Ishikawa (cell line): Measurements from ENCODE around the gene SLC35C1.

Experiments used
- CEBPB ChIP-seq: IDR thresholded peaks from 2 replicates; pipeline ENCODE4 v1.6.1; 2012
- CREB1 ChIP-seq: IDR thresholded peaks from 2 replicates; pipeline ENCODE4 v1.6.1; 2012; ENCODE audit warnings: low read depth
- EGR1 ChIP-seq: IDR thresholded peaks from 2 replicates; pipeline ENCODE4 v1.6.1; 2012
- EP300 ChIP-seq: IDR thresholded peaks from 2 replicates; pipeline ENCODE4 v1.6.1; 2012; ENCODE audit warnings: borderline replicate concordance
- FOXM1 ChIP-seq: IDR thresholded peaks from 2 replicates; pipeline ENCODE4 v1.6.1; 2012; ENCODE audit warnings: low read depth, borderline replicate concordance
- NFIC ChIP-seq: IDR thresholded peaks from 2 replicates; pipeline ENCODE4 v1.6.1; 2012
- RAD21 ChIP-seq: IDR thresholded peaks from 2 replicates; pipeline ENCODE4 v1.6.1; 2012; ENCODE audit warnings: low read depth
- TAF1 ChIP-seq: IDR thresholded peaks from 2 replicates; pipeline ENCODE4 v1.6.1; 2012; ENCODE audit warnings: low read depth, mild to moderate bottlenecking
- TCF12 ChIP-seq: IDR thresholded peaks from 2 replicates; pipeline ENCODE4 v1.6.1; 2012; ENCODE audit warnings: low read depth
- TEAD4 ChIP-seq: IDR thresholded peaks from 2 replicates; pipeline ENCODE4 v1.6.1; 2012
- YY1 ChIP-seq: IDR thresholded peaks from 2 replicates; pipeline ENCODE4 v1.6.1; 2012; ENCODE audit warnings: low read depth
- ZBTB7A ChIP-seq: IDR thresholded peaks from 2 replicates; pipeline ENCODE4 v1.6.1; 2012; ENCODE audit warnings: low read depth
- TF ChIP-seq, protein P1 (sequence below): IDR thresholded peaks from 2 replicates; pipeline ENCODE4 v1.6.1; 2012
- TF ChIP-seq, protein P2 (sequence below): IDR thresholded peaks from 2 replicates; pipeline ENCODE4 v1.6.1; 2012; ENCODE audit warnings: low read depth, mild to moderate bottlenecking
- TF ChIP-seq, protein P3 (sequence below): IDR thresholded peaks from 2 replicates; pipeline ENCODE4 v1.6.1; 2012

Gene SLC35C1

DNA sequence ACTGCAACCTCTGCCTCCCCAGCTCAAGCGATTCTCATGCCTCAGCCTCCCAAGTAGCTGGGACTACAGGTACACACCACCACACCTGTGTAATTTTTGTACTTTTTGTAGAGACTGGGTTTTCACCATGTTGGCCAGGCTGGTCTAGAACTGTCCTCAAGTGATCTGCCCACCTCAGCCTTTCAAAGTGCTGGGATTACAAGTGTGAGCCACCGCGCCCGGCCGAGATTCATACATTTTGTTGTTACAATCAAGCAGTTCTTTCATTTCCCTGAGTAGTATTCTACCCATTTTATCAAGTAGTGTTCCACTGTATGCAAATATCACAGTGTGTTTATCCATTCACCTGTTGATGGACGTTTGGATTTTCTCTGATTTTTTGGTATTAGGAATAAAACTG is 26.6 kb upstream of the SLC35C1 start:
- TF ChIP-seq ZBTB7A: no peak
- TF ChIP-seq, protein P1, sequence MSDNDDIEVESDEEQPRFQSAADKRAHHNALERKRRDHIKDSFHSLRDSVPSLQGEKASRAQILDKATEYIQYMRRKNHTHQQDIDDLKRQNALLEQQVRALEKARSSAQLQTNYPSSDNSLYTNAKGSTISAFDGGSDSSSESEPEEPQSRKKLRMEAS: no peak

DNA sequence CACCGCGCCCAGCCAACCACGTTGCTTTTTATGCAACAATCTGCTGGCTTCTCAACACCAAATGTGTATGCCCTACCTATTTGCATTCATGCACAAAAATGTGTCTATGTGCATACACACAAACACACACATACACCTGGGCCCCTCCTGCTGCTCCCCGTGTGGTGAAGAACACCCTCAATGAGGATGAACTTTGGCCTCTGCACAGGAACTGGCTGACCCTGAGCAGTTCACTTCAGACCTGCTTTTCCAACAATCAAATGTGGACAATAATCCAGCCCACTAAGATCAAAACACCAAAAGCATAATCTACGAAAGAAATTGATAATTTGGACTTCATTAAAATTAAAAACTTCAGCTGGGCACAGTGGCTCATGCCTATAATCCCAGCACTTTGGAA is 25.3 kb upstream of the SLC35C1 start:
- TF ChIP-seq ZBTB7A: no peak
- no peak for TF ChIP-seq TAF1
- TF ChIP-seq, protein P2, sequence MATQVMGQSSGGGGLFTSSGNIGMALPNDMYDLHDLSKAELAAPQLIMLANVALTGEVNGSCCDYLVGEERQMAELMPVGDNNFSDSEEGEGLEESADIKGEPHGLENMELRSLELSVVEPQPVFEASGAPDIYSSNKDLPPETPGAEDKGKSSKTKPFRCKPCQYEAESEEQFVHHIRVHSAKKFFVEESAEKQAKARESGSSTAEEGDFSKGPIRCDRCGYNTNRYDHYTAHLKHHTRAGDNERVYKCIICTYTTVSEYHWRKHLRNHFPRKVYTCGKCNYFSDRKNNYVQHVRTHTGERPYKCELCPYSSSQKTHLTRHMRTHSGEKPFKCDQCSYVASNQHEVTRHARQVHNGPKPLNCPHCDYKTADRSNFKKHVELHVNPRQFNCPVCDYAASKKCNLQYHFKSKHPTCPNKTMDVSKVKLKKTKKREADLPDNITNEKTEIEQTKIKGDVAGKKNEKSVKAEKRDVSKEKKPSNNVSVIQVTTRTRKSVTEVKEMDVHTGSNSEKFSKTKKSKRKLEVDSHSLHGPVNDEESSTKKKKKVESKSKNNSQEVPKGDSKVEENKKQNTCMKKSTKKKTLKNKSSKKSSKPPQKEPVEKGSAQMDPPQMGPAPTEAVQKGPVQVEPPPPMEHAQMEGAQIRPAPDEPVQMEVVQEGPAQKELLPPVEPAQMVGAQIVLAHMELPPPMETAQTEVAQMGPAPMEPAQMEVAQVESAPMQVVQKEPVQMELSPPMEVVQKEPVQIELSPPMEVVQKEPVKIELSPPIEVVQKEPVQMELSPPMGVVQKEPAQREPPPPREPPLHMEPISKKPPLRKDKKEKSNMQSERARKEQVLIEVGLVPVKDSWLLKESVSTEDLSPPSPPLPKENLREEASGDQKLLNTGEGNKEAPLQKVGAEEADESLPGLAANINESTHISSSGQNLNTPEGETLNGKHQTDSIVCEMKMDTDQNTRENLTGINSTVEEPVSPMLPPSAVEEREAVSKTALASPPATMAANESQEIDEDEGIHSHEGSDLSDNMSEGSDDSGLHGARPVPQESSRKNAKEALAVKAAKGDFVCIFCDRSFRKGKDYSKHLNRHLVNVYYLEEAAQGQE: no peak
- no peak for TF ChIP-seq EGR1
- TF ChIP-seq NFIC: no peak
- TF ChIP-seq CEBPB: no peak
- TF ChIP-seq TCF12: no peak
- no peak for TF ChIP-seq EP300
- TF ChIP-seq TEAD4: no peak
- no peak for TF ChIP-seq CREB1
- TF ChIP-seq, protein P1: no peak
- no peak for TF ChIP-seq RAD21
- TF ChIP-seq YY1: no peak
- TF ChIP-seq, protein P3, sequence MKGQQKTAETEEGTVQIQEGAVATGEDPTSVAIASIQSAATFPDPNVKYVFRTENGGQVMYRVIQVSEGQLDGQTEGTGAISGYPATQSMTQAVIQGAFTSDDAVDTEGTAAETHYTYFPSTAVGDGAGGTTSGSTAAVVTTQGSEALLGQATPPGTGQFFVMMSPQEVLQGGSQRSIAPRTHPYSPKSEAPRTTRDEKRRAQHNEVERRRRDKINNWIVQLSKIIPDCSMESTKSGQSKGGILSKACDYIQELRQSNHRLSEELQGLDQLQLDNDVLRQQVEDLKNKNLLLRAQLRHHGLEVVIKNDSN: no peak
- TF ChIP-seq FOXM1: no peak

DNA sequence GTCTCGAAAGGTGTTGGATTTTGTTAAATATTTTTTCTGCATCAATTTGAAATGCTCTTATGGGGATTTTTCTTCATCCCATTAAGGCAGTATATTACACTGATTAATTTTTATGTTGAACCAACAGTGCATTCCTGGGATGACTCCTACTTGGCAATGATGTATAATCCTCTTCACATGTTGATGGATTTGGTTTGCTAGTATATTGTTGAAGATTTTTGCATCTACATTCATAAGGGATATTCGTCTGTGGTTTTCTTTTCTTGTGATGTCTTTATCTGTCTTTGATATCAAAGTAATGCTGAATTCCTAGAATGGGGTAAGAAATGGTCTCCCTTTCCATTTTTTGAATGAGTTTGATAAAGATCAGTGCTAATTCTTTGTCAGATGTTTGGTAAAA is 18.7 kb upstream of the SLC35C1 start:
- TF ChIP-seq EP300 (no peak), TCF12 (no peak), YY1 (no peak), FOXM1 (no peak), CEBPB (no peak), TAF1 (no peak), NFIC (no peak), EGR1 (no peak), ZBTB7A (no peak), CREB1 (no peak), TEAD4 (no peak)
- TF ChIP-seq, protein P1: no peak
- TF ChIP-seq, protein P3: no peak

DNA sequence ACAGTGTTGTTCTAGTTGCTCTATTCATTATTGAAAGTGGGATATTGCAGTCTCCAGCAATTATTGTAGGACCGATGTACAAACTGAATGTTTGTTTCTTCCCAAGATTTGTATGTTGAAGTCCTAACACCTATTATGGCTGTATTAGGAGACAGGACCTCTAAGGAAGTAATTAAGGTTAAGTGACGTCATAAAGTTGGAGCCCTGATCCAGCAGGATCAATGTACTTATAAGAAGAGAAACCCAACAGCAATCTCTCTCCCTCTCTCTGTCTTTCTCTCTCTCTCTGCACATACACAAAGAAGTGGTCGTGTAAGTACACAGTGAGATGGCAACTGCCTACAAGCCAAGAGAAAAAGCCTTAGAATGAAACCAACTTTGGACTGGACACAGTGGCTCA is 16.1 kb upstream of the SLC35C1 start:
- TF ChIP-seq, protein P2: no peak
- TF ChIP-seq CEBPB (no peak), EP300 (no peak), NFIC (no peak), CREB1 (no peak), EGR1 (no peak), FOXM1 (no peak), ZBTB7A (no peak), RAD21 (no peak), YY1 (no peak)
- TF ChIP-seq, protein P1: no peak
- TF ChIP-seq, protein P3: no peak

DNA sequence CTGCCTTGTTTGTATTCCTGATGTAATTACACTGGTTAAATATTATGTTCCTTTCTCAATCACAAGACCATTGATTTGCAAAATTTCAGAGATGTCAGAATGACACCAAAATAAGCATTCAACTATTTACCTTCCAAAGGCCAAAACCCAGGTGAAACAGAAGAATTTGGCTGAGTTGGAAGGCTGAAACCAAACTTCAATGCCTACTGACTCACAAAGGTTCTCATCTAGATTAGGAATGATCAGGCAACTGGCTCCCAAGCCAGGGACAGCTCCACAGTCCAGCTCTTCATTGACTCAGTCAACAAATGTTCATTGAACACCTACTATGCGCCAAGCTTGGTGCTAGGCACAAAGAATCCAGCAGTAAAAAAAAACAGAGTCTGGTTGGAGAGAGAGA is 13.4 kb upstream of the SLC35C1 start:
- TF ChIP-seq YY1 (no peak), CEBPB (no peak), CREB1 (no peak), NFIC (no peak), FOXM1 (no peak), EGR1 (no peak), EP300 (no peak), RAD21 (no peak), TEAD4 (no peak), TAF1 (no peak), TCF12 (no peak), ZBTB7A (no peak)
- TF ChIP-seq, protein P3: no peak
- TF ChIP-seq, protein P2: no peak
- TF ChIP-seq, protein P1: no peak
